NCI-H748 treated with DMSO at 0.1 percent for 48 hours (cell line): ENCODE measurements around the gene ZBTB7C.
A peak's percentile ranks its signal among the peaks of the same experiment; 100 is the strongest.

Experiments used
- DNase-seq: peaks from one replicate; lab custom pipeline; 2025; lab: John Stamatoyannopoulos, UW

The ZBTB7C gene

DNA sequence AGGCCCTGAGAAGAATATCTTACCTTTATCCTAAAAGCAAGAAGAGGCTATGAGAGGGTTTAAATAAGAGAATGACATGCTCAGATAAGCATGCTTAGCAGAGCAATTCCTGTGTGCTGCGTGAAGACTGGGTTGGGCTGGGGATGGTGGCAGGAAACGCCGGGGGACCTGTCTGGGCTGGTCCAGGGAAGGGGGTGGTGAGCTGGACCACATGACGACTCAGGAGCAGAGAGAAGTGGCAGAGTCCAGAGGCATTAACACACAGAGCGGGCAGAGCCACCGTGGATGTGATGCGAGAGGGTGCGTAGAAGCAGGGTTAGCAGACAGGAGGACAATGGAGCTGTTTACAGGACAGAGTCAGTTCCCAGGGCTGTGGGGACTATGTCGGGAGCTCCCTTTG, 84.5 kb downstream of the ZBTB7C start:
- DNase-seq, result no peak

DNA sequence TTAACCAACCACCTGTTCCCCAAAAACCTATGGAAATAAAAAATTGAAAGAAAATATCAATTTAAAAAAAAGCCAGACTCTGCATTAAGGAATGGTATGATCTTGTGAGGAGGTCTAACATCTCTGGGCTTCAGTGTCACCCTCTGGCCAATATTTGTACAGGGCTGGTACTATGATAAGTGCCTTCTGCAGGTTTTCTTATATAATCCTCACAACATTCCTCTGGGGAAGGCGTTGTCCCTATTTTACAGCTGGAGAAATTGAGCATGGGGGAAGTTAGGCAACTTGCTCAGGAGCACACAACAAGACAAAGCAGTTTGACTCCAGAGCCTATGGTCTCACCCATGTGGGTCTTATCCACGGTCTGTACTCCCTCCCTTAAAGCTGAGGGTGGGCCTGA, 86.0 kb downstream of the ZBTB7C start:
- DNase-seq, result no peak

DNA sequence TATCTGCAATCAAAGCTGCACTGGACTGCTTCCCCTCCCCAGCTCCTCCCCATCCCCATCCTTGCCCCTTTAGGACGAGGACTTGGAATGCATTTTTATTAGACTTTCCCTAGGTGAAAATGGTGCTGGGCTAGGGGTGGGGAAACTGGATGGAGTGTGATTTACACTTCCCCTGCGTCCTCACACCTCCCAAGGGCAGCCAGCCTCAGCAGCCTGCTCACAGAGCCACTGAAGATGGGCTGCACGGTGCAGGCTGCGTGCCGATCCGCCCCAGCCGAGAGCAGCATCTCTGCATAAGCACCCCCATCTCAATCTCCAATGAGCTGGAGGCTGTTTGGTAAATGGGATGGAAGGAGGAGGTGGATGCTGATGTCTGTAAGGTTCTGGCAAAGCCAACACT, 87.6 kb downstream of the ZBTB7C start:
- DNase-seq, result no peak

DNA sequence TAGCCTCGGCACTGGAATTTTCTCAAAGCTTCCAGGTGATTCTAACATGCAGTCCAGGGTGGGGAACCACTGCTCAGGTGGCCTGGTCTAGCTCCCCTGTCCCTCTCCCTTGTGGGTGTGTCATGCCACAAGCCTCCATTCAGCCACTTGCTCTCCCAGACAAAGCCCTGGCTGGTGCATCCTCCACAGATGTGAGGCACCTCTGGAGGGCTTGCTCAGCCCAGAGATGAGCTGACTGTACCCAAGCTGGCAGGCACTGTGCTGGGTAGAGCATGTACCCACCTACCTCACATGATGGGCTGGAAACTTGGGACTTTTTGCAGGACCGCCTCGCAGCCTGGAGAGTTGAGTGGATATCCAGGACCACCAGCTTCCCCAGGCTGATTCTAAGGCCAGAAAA, 88.1 kb downstream of the ZBTB7C start:
- DNase-seq, result no peak

DNA sequence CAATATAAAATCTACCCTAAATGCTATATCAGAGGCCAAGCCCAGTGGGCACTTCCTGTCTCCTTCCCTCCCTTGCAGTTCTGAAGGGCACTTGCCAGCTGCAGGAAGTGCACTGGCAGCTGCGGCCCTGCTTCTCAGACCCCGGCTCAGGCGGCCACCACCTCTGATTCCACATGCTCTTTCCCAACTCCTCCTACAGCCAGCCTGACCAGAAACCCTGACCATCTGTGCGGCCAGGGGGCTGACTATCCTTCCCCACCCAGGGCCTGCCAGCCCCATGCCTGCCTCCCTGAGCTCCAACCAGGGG, 88.6 kb downstream of the ZBTB7C start:
- no peak for DNase-seq

DNA sequence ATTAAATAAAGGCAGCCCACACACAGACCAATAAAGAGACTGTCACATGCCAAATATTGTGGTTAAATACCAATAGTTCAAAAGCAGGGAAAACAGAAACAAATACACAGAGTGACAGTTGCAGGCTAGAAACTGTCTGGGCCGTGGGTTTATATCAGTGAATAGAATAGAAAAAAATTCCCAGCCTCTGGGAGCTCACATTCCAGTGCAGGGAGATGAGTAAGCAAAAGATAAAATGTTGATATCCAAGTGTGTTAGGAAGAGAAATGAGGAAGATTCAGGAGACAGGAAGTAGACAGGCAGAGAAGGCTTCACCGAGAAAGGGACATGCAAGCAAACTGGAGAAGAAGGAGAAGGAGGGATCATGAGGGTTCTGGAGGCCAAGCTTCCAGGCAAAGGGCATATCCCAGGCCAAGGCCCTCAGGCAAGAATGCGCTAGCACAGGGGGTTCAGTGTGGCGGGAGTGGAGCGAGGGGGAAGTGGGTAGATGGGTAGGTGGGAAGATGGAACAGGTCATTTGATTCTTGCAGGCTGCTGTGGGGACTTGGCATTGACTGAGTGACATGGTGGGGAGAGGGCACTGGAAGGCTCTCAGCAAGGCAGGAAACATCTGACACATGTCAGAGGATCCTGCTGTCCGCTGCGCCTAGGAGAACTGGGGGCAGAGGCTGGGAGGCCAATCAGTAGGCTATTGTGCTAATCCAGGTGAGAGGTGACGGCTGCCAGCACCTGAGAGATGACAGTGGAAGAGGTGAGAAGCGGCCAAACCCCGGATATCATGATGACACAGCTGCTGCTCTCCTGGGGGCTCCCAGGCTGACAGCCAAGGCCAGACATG, 89.2 kb downstream of the ZBTB7C start:
- peak; percentile 75 for DNase-seq

DNA sequence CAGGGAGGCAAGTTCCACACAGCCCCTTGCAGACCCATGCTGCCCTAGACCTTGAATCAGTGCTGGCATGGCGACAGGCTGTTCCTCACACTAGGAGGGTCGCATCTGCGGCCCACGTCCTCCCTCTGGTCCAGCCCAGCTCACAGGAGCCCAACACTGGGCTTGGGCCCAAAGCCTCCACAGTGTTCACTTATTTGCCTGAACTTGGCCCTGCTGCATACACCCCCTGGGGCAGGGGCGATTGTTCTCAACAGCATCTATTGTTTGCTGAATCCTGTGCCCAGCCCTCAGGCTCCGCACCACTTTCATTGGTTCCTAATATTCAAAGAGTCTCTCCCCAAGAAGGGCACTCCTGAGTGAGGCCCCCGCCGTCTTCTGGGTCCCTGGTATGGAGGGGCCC, 90.7 kb downstream of the ZBTB7C start:
- no peak for DNase-seq

DNA sequence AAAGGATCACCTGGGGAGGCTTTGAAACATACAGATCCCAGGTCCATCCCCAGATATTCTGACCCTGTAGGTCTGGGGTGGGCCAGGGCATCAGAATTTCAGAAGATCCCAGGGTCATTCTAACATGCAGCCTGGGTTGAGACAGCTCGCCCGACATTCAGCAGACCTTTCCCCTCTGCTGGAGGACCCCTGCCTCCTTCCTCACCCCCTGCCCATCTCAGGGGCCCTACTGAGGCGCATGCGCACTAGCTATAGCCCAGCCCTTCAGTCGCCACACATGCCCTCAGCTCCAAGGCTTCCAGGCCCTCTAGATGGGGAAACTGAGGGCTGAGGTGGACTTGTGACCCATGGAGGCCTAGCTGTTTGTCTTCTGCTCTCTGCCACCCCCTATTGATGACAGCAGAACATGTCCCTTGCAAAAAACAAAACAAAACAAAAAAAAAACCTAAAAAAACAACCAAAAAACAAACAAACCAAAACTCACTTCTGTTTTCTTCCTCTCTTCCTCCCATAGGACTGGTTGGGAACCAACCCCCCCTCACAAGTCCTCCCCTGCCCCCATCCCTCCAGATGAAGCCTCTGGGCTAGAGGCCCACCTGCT, 91.3 kb downstream of the ZBTB7C start:
- DNase-seq, result no peak

DNA sequence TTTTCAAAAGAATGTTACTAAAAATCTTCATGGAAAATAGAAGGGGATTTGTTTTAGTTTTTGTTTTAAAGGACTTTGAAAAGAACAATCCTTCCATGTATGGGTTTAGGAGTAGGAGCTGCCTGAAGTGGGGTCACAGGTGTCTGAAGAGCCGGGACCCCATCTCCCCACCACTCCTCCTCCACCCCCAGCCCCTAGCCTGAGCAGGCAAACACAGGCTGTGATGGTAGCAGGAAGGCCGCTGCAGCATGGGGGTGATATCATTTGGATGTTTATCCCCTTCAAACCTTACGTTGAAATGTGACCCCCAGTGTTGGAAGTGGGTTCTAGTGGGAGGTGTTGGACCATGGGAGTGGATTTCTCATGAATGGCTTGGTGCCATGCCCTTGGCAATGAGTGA, 93.0 kb downstream of the ZBTB7C start:
- no peak for DNase-seq

DNA sequence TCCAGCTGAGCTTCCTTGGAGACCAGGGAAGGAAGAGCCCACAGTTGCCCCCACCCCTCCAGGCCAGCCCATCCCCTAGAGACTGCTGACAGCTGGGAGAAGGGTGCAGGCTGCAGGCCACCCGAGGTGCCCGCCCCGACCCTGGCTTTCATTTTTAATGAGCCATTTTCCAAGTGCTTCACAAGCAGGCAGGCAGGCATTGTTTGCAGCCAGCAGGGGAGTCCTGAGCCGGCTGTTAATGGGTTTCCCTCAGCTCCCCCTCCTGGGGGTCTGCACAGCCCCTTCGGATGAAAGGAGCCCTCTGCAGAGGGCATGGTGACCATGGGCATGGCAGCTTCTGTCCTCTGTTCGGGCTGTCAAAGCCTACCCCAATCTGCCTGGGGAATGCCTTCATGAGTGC, 94.5 kb downstream of the ZBTB7C start:
- DNase-seq, result no peak

DNA sequence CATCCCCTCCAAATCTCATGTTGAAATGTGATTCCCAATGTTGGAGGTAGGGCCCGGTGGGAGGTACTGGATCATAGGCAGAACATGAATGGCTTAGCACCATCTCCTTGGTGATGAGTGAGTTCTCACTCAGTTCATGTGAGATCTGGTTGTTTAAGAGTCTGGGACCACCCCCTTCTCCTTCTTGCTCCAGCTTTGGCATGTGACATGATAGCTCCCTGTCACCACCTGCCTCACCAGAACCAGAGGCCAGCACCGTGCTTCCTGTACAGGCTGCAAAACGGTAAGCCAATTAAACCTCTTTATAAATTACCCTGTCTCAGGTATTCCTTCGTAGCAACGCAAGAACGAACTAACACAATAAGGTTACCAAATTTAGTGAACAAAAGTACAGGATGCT, 95.4 kb downstream of the ZBTB7C start:
- no peak for DNase-seq

DNA sequence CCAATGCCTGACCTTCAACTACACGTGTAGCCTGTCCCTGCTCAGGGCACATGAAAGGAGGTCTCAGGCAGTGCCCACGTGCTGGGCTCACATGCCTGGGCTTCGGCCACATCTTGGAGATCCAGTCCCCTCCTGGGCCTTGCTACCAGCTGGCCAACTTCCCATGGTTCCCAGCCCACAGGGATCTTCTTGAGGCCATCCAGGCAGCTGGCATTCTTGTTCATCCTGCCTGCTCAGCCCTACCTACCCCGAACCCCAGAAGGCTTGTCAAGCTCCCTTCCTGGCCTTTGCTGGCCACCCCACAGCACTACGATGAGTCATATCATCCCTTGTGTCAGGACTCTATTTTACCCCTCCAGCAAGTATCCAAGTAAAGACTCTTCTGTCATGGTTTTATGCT, 97.1 kb downstream of the ZBTB7C start:
- DNase-seq, result no peak

DNA sequence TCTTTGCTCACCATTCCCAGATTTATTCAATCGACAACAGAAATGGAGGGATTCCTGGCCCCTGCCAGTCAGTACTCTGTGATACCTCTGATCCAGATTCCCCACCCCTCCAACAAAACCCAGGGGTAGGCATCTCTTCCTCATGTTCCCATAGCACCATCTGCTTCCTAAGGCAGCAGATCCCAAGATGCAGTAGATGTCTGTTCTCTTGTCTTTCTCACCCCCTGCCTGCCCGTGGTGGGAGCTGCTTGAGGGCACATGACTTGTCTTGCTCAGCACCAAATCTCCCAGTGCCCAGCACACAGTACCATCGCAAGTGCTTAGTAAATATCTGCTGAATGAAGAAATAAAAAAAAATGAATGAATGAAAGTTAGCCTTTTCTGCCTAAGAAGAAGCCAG, 98.2 kb downstream of the ZBTB7C start:
- DNase-seq, result no peak

DNA sequence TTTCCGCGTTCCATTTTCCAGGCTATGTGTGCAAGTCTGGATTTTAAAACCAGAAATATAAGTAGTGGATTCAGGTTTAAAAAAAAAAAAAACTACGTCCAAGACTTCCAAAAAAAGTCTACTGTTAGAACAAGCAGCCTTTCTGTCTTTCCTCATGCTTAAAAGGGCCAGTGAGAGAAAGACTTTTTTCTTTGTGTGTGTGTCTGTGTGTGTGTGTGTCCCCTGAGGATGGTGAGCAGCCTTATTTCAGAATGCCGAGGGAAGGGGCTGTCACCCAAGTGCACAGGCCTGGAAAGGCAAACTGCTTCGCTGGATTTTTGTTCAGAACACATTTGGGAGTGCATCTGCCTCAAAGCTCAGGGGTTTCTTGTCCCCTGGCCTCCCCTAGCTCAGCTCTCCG, 98.8 kb downstream of the ZBTB7C start:
- no peak for DNase-seq

DNA sequence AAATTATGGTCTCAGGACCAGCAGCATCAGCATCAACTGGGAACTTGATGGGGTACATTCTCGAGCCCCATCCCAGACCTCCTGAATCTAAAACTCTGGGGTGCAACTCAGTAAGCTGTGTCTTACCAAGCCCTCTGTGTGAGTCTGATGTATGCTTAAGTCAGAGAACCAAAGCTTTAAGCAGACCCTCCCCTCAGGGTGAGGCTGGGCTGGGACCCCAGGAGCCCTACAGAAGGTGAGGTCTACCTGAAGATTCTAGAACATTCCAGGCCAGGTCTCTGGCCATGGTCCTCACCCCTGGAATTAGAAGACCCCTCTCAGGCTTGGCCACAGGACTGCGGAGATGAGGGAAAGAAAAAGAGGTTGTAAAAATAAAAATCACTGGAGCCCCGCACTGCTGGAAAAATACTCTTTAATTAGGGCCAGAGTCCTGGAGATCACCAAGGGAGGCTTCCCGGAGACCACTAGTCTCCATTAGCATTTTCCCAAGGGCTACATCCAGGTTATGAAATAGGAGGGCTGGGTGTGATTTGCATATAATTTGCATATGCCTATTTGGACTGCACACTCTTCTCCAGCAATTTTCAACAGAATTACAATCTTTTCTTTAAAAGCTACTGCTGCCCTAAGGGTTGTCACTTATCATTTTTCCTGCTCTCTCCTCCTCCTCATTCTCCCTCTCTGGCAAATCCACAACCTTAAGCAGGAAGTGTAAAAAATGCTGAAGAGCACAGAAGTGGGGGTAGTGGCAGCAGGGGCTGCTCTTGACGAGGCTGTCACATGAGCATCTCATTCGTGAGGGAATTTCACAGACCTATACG, 100.2 kb downstream of the ZBTB7C start:
- DNase-seq, result no peak

DNA sequence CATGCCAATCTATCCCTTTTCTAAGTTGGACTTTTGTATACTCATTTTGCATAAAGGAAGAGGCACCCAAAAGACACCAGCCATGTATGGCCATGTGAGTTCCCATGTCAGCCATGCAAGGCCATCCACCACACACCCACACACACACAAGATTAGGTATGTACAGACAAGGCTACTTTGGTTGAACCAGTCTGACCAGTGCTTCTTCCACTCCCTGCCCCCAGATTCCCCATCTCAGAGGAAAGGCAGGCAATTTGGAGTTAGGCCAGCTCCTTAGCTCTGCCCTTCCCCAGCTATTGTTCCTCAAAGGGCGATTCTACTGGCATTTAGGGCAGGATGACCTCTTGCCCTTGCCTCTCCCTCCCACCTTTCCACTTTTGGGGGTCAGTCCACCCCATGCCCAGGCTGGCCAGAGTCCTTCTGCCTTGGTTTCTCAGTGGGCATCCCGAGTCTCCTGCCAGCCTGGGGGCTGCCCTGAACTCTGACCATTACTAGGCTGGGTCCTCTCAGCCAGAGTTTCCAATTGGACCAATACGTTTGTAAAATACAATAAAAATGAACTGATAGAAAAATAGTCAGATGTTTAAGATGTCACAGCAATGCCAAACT, 101.1 kb downstream of the ZBTB7C start:
- no peak for DNase-seq

DNA sequence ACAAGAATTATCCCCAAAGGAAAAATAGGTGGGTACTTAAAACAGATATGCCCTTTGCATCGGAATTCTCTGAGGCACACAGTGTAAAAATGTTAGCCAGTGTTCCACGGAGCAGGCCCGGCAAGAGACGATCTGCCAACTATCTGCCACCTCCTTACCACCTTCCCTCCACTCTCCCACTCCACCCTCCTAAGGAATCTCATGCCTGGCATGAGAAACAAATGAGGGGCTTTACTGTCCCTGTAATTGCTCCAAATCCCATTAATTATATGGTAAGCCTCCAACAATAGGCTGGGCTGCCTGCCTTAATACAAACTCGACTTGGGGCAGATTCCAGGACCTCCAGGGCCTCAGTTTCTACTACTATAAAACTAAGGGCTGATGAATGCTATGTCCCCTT, 102.3 kb downstream of the ZBTB7C start:
- no peak for DNase-seq

DNA sequence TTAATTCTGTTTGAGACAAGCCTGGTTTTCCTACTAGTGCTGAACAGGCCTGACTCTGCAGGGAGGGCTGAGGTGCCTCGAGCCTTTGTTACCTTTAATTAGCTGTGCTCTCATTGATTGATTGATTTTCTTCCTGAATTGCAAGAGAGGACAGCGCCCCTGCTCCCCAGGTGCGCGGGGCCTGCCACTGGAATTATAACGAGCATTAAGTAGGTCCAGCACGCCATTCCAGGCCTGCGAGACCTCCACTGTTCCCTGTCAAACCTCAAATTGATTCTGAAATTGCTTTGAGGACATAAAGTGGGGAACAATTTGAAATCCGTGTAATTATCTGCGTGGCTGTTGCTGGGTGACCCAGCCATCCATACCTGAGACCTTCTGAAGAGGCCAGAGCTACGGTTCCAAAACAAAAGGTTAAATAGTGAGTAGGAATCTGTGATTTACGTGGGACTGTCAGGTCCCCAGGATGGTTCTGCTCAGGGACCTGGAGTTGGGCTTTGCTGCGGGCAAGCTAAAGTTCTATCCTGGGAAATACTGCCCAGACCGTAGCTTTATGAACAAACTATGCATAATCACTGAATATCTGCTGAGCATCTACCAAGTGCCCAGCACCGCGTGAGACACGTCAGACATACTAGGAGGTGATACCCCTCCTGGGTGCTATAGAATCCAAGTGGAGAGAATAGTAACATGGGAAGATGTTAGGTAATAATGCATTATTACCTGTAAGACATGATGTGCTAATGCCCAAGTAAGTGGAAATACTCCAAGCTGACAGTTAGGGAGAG, 104.1 kb downstream of the ZBTB7C start:
- DNase-seq, result no peak

DNA sequence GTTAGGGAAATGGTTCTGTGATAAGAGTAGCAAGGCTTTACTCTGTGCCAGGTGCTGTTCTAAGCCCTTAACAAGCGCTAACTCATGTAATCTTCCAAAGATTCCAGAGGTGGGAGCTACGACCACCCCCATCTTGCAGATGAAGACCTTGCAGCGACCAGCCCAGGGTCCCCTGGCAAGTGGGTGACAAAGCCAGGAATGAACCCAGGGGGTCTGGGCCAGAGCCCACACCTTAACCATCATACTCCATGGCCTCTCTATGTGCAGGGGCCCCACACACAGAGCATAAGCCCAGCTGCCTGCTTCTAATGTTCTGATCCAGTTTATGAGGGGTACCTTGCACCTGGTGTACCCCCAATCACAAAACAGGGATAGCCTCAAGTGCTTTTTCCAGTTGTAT, 105.3 kb downstream of the ZBTB7C start:
- DNase-seq, result no peak

DNA sequence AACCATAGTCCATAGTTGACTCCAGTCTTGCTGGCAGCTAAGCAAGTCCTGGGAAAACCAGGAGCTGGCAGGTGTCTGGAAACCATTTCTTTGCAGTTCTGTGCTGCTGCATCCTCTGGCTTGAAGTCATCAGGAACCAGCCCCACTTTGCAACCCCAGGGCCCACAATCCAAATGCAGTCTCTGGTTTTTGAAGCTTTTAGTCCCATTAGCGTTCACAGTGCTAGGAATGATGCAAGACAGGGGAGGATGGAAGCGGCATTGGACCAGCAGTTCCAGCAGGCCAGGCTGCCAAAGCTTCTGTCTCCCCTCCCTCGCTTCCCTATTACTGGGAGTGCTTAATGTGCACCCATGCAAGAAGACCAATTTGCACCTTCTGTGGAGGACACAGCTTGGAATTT, 106.4 kb downstream of the ZBTB7C start:
- no peak for DNase-seq

DNA sequence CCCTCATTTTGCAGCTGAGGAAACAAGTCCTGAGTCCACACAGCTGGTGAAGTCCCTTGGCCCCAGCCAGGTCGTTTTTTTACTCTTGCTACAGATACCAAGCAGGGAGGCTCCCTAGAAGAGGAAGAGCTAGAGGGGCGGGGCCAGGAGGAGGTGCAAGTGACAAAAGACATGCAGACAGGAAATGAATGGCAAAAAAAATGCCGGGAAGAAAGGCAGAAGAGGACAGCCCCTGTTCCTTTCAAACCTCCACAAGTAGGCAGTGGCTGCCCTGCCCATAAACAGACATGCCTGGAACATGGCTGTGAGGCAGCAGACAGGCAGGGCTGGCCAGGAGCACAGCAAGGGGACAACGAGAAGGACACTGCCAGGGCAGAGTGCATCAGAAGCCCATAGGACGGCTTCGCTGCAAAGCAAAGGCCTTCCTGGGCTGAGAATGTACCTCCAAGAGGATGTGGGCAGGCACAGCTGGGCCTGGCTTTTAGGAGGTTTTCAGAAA, 108.7 kb downstream of the ZBTB7C start:
- DNase-seq, result no peak

DNA sequence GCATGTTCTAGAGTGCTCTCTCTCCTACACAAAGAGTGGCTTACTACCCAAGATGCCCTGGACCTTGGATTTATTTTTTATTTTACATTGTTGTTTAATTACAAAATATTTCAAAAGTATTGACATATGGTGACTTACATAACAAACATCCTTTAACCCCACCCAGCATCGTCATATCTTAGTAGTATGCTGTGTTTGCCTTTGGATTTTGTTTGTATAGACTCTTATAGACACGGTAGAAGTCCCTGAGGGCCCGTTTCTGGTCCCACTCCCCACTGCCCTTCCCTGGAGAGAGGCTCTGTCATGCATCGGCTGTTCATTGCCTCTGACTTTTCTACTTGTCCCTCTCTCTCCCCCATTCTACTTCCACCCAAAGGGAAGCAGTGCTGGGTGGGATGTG, 112.0 kb downstream of the ZBTB7C start:
- DNase-seq, result no peak
